22Rv1 (cell line): ENCODE measurements around the gene RASSF4.

Experiments
- H3K27ac ChIP-seq: fragments of 450-650 bp; 2 replicates; pipeline ENCODE4 v1.5.1; 2017
- ZFX ChIP-seq: fragments of 450-650 bp; IDR thresholded peaks from 2 replicates; pipeline ENCODE4 v1.6.1; 2017; ENCODE audit warnings: antibody characterized with exemption, borderline replicate concordance
- TF ChIP-seq, protein P1 (sequence below): fragments of 450-650 bp; IDR thresholded peaks from 2 replicates; pipeline ENCODE4 v1.5.1; 2017; ENCODE audit warnings: mild to moderate bottlenecking

The RASSF4 gene

GRCh38 chr10:44922796-44923545, 36.6 kb upstream of the RASSF4 start:
- TF ChIP-seq, protein P1, sequence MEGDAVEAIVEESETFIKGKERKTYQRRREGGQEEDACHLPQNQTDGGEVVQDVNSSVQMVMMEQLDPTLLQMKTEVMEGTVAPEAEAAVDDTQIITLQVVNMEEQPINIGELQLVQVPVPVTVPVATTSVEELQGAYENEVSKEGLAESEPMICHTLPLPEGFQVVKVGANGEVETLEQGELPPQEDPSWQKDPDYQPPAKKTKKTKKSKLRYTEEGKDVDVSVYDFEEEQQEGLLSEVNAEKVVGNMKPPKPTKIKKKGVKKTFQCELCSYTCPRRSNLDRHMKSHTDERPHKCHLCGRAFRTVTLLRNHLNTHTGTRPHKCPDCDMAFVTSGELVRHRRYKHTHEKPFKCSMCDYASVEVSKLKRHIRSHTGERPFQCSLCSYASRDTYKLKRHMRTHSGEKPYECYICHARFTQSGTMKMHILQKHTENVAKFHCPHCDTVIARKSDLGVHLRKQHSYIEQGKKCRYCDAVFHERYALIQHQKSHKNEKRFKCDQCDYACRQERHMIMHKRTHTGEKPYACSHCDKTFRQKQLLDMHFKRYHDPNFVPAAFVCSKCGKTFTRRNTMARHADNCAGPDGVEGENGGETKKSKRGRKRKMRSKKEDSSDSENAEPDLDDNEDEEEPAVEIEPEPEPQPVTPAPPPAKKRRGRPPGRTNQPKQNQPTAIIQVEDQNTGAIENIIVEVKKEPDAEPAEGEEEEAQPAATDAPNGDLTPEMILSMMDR: no peak
- TF ChIP-seq ZFX: no peak
- no peak overlapping the region for H3K27ac ChIP-seq

DNA sequence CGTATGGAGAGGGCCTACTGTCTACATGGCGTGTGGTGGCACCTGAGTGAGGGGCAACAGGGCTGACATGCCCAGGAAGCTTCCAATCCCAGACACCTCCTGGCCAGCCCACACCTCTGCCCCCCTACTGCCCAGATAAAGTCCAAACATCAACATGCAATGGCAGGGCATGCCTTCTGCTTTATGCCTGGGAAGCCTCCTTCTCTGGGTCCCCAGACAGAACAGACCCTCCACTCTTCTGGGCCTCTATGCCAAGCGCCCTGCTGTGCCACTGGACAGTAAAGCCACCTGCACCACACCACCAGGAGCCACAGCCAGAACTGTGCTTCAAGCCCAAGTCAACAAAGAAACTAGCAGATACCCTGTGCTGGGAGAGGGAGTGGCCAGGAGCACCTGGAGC, 36.0 kb upstream of the RASSF4 start:
- no peak for TF ChIP-seq ZFX
- TF ChIP-seq, protein P1: no peak
- H3K27ac ChIP-seq: no peak overlapping the region

DNA sequence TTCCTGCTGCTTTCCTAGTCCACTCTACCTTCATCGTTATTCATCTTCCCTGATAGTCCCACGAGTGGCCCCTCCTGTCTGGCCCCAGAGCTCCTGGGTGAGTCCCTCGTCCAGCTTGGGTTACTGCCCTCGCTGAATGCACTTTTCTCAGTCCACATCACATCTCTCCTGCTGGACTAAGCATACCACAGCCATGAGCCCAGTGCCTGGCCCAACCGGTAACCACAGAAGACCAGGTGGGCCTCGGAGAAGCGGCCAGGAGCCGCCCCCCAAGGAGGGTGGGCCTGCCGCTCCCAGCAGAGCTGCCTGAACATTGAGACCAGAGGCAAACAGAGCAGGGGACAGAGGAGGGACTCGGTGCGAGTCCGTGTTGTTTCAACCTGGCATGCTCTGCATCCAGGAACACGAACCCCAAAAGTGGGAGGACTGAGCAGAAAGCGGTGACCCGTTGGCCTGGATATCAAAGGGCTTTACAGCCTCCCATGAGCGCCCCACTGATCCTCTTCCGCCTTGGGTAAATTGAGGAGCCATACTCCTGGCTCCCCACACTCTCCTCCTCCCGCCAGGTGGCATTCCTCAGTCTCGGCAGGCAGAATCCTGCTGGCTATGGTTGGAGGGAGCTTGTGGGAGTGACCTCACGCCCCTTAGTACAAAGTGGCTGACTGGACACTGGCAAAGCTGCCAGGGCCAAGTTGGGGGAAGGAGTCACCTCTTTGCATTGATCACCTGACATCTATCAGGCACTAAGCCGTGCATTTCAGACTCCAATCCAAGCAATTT, 35.2 kb upstream of the RASSF4 start:
- no peak overlapping the region for H3K27ac ChIP-seq
- TF ChIP-seq, protein P1: no peak
- TF ChIP-seq ZFX: no peak

GRCh38 chr10:44925224-44925623, 34.4 kb upstream of the RASSF4 start:
- no peak overlapping the region for H3K27ac ChIP-seq
- no peak for TF ChIP-seq ZFX
- TF ChIP-seq, protein P1: no peak

DNA sequence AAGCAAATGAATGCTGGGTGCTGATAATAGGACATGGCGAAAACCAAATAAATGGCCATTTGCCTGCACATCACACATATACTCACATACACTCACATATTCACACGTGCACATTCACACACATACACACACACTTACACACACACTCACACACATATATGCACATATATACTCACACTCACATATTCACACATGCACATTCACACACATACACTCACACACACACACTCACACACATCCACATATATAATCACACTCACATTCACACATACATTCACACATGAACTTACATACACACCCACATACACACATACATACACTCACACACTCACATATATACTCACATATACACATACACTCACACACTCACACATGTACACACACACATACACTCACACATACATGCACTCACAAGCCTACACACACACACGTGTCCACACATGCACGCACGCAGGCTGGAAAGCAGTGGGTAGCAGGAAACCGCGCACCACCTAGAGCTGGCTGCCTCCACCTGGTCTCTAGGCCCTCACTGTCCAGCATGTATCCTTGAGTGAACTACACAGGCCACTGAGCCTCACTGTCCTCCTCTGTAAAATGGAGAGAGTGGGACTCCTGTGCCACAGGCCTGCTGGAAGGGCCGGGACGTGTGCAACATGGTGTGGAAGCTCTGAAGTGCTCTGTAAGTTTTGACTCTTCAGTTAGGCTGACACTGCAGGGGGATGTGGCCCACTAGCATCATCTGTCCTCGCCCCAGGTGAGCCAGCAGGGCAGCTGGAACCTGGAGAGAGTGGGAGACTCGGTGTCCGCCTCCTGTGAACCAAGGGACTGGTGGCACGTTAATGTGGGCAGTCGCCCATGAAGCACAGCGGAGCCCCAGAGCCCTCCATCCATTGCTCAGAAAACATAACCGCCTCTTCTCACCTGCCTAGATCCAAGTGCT, 33.5 kb upstream of the RASSF4 start:
- TF ChIP-seq ZFX: no peak
- TF ChIP-seq, protein P1: no peak
- H3K27ac ChIP-seq: no peak overlapping the region

GRCh38 chr10:44926751-44927351, 32.8 kb upstream of the RASSF4 start:
- no peak for TF ChIP-seq ZFX
- TF ChIP-seq, protein P1: no peak
- no peak overlapping the region for H3K27ac ChIP-seq
